Natural killer cell treated with Interleukin-12 subunit alpha and Interleukin-12 subunit beta and Interleukin-15 and Interleukin-18, amount 100 ng/mL, for 72 hours (primary cell): ENCODE results near the gene LDLRAD2. TPM values are rescaled to one million over a fixed set of nuclear protein-coding genes. Genes with fewer than 3 reads are reported as not detected.

Experiments used
- ATAC-seq, 2 donors: fragments of 150-1000 bp; cut with Tn5 transposase in 1 of 2; sonication (Bioruptor Pico), chemical (Tn5 transposase) in 1 of 2; 2 replicates each; pipeline ENCODE4 v1.10.0; 2021
- DNase-seq: peaks from one replicate; pipeline ENCODE4 v3.0.0; 2022; ENCODE audit warnings: low spot score
- H3K27ac Mint-ChIP-seq, 2 donors: 1 replicate in 1 of 2; 2 replicates in 1 of 2; pipeline ENCODE4 v1.8.0; 2022; ENCODE audit warnings: mixed read lengths in 2 of 2, mild to moderate bottlenecking in 1 of 2, moderate library complexity in 1 of 2
- H3K27me3 Mint-ChIP-seq, 2 donors: 1 replicate in 1 of 2; 2 replicates in 1 of 2; pipeline ENCODE4 v1.8.0; 2022; ENCODE audit warnings: mixed read lengths in 2 of 2
- H3K36me3 Mint-ChIP-seq: one replicate; pipeline ENCODE4 v1.8.0; 2022; ENCODE audit warnings: mixed read lengths
- H3K4me1 Mint-ChIP-seq, 2 donors: 1 replicate in 1 of 2; 2 replicates in 1 of 2; pipeline ENCODE4 v1.8.0; 2022; ENCODE audit warnings: low read depth in 2 of 2, mixed read lengths in 2 of 2, mild to moderate bottlenecking in 1 of 2
- H3K4me3 Mint-ChIP-seq: one replicate; pipeline ENCODE4 v1.8.0; 2022; ENCODE audit warnings: mixed read lengths
- H3K9me3 Mint-ChIP-seq: 2 replicates; pipeline ENCODE4 v1.8.0; 2022; ENCODE audit warnings: mixed read lengths
- total RNA-seq, 2 donors: library from RNA; stranded (reverse); gene quantifications; one replicate each; pipeline ENCODE4 v1.2.3, GENCODE V29; 2022

LDLRAD2 gene
- total RNA-seq, 2 donors from 2014 or later: not detected

GRCh38 chr1:21847223-21848205 lies 35.4 kb downstream of the LDLRAD2 start:
- Mint-ChIP-seq H3K36me3 (no peaks in the 10 kb centered on the region), H3K9me3 (no peaks in the 10 kb centered on the region), H3K27me3 (no peaks in the 10 kb centered on the region), H3K4me1 (no peaks in the 10 kb centered on the region), H3K27ac (no peak overlapping the region), H3K4me3 (no peak overlapping the region)
- DNase-seq (no peak), ATAC-seq (peak in 1 of 2 donors; percentile 45)

DNA sequence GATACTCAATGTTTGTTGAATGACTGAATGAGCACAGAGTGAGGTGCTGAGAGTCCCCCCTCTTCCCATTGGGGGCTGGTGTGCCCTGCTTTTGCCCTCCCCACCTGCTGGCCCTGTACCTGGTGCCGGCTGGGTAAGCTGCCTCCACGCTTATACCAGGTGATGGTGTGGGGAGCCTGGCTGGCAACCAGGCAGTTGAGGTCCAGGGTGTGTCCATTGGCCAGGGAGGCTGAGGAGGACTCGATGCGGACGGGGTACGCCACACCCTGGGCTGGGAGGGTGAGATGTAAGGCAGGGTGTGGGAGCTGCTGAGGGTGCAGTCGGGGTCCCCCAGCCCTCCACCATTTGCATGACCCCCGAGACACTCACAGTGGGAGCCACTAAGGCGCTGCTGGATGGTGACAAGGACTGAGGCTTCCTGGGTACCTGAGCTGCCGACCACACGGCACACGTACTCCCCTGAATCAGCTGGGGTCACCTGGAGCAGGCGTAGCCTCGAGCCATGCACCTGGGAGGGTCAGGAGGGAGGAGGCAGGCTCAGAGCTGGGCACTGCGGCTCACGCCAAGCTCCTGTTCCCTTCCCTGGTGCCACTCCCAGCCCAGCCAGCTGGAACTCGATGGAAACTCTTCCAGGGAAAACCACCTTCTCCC lies 36.6 kb downstream of the LDLRAD2 start:
- H3K4me1 Mint-ChIP-seq: no peaks in the 10 kb centered on the region
- H3K4me3 Mint-ChIP-seq: no peak overlapping the region
- ATAC-seq (no peak), DNase-seq (no peak)
- no peaks in the 10 kb centered on the region for H3K36me3 Mint-ChIP-seq
- H3K27me3 Mint-ChIP-seq: no peaks in the 10 kb centered on the region
- H3K27ac Mint-ChIP-seq: no peak overlapping the region
- no peaks in the 10 kb centered on the region for H3K9me3 Mint-ChIP-seq

- no peaks in the 10 kb centered on the region for H3K27me3 Mint-ChIP-seq
- H3K4me1 Mint-ChIP-seq: peaks cover 0 to 2% of the 10 kb centered on the region in 2 donors
- DNase-seq: no peak
- H3K9me3 Mint-ChIP-seq: no peaks in the 10 kb centered on the region
- no peaks in the 10 kb centered on the region for H3K36me3 Mint-ChIP-seq
- H3K4me3 Mint-ChIP-seq: no peak overlapping the region
- no peak overlapping the region for H3K27ac Mint-ChIP-seq
- ATAC-seq: no peak
Measured at GRCh38 chr1:21849909-21850576, 38.0 kb downstream of the LDLRAD2 start.

- Mint-ChIP-seq H3K4me3 (no peak overlapping the region), H3K4me1 (peaks cover 0 to 2% of the 10 kb centered on the region in 2 donors)
- DNase-seq: no peak
Measured at GRCh38 chr1:21851430-21852250, 39.6 kb downstream of the LDLRAD2 start.

GRCh38 chr1:21852282-21853130 lies 40.4 kb downstream of the LDLRAD2 start:
- no peaks in the 10 kb centered on the region for H3K27me3 Mint-ChIP-seq
- DNase-seq (no peak), ATAC-seq (peak in 1 of 2 donors; percentile 26)
- H3K36me3 Mint-ChIP-seq: no peaks in the 10 kb centered on the region
- H3K4me3 Mint-ChIP-seq: no peak overlapping the region
- no peaks in the 10 kb centered on the region for H3K9me3 Mint-ChIP-seq
- H3K4me1 Mint-ChIP-seq: peaks cover 2 to 5% of the 10 kb centered on the region in 2 donors
- no peak overlapping the region for H3K27ac Mint-ChIP-seq

More at GRCh38 chr1:21851430-21852250, 39.6 kb downstream of the LDLRAD2 start:
- no peaks in the 10 kb centered on the region for H3K27me3 Mint-ChIP-seq
- no peaks in the 10 kb centered on the region for H3K36me3 Mint-ChIP-seq
- no peaks in the 10 kb centered on the region for H3K9me3 Mint-ChIP-seq
- no peak for ATAC-seq
- no peak overlapping the region for H3K27ac Mint-ChIP-seq

DNA sequence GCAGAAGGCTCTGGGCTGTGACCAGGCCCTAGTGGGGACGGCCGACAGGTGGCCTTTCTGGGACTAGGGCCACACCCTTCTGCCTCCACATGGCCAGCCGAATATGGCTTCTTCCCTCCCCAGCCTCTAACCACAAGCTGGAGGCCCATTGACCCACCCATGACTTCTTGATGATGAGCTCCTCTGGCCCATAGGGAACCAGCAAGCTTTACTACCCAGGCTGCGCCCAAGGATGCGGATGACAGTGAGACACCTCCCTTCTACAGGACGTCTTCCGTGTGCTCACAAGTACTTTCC lies 41.0 kb downstream of the LDLRAD2 start:
- no peak for ATAC-seq
- no peaks in the 10 kb centered on the region for H3K9me3 Mint-ChIP-seq
- H3K27ac Mint-ChIP-seq: no peak overlapping the region
- no peaks in the 10 kb centered on the region for H3K36me3 Mint-ChIP-seq
- H3K27me3 Mint-ChIP-seq: no peaks in the 10 kb centered on the region
- peaks cover 8 to 11% of the 10 kb centered on the region in 2 donors for H3K4me1 Mint-ChIP-seq
- no peak overlapping the region for H3K4me3 Mint-ChIP-seq
- DNase-seq: no peak

DNA sequence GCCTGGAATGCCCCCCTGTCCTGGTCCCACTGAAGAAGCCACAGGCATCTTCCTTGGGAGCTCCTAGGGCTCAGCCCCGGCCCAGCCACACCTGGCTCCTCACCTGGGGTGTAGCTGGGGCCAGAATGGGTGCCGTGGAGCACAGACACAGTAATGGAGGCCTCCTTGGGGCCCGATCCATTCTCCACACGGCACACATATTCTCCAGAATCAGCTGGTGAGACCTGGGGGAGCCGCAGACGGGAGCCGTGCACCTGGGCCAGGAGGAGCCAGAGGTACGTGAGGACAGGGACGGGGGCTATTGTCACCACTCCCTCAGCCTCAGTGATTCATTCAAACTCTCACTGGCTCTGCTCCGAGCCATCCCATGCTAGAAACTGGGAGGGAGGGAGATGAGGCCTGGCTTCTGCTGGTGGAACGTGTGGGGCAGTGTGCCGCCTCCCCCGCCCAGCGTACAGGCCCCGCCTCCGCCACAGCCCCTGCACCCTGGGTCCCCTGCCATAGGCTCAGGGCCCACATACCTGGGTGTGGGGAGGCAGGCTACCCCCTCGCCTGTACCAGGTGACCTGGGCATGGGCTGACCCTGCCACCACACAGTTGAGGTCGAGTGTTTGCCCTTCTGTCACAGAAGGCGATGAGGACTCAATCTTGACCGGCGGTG lies 42.2 kb downstream of the LDLRAD2 start:
- Mint-ChIP-seq H3K36me3 (no peaks in the 10 kb centered on the region), H3K27me3 (no peaks in the 10 kb centered on the region), H3K4me3 (no peak overlapping the region), H3K4me1 (peaks cover 12 to 14% of the 10 kb centered on the region in 2 donors), H3K27ac (no peak overlapping the region), H3K9me3 (no peaks in the 10 kb centered on the region)
- DNase-seq: no peak
- no peak for ATAC-seq

- no peak overlapping the region for H3K27ac Mint-ChIP-seq
- no peak for DNase-seq
- H3K4me3 Mint-ChIP-seq: no peak overlapping the region
- H3K4me1 Mint-ChIP-seq: peaks cover 12 to 14% of the 10 kb centered on the region in 2 donors
- H3K27me3 Mint-ChIP-seq: no peaks in the 10 kb centered on the region
- no peaks in the 10 kb centered on the region for H3K36me3 Mint-ChIP-seq
- no peaks in the 10 kb centered on the region for H3K9me3 Mint-ChIP-seq
- ATAC-seq: no peak
Measured at GRCh38 chr1:21854751-21855131, 42.7 kb downstream of the LDLRAD2 start.

- Mint-ChIP-seq H3K9me3 (no peaks in the 10 kb centered on the region), H3K36me3 (no peaks in the 10 kb centered on the region), H3K27me3 (no peaks in the 10 kb centered on the region), H3K4me1 (peaks cover 12 to 14% of the 10 kb centered on the region in 2 donors), H3K27ac (no peak overlapping the region), H3K4me3 (no peak overlapping the region)
- ATAC-seq (no peak), DNase-seq (no peak)
Measured at GRCh38 chr1:21855257-21856096, 43.4 kb downstream of the LDLRAD2 start.

DNA sequence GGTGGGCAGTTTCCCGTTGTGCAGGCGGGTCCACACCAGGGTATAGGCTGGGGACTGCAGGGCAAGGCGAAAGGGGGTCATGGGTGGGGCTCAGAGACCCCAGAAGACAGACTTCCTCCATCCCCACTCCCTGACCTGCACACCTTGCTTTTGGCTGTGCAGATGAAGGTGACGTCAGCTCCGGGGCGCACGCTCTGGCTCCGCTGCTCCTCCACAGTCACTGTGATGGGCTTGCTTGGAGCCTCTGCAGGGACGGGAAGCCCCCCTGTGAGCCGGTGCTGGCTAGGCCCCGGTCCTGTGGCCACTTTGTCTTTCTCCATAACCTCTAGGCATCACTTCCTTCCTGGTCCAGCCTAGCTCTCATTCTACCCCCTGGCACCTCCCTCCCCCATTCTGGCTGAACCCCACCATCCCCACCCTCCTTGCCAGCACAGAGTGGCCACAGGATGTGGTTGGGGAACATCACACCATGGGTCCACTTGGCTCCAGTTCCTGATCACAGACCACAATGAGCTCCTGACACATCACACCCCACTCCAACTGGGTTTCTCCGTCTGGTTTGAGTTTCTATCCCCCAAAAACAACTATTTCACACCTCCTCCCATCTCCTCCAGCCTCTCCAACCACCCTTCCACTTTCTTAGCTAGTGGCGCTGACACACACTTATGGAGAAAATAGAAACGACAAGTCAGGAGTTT lies 45.2 kb downstream of the LDLRAD2 start:
- Mint-ChIP-seq H3K9me3 (no peaks in the 10 kb centered on the region), H3K27ac (peak overlapping the region in 1 of 2 donors; percentile 8), H3K4me3 (peak overlapping the region; percentile 21), H3K4me1 (peaks cover 12 to 14% of the 10 kb centered on the region in 2 donors), H3K27me3 (no peaks in the 10 kb centered on the region), H3K36me3 (no peaks in the 10 kb centered on the region)
- ATAC-seq (peak; percentile 54 to 61), DNase-seq (no peak)
